Spleen (tissue), 11 donors: Measurements from ENCODE around the gene PACS1. TPM values are rescaled to one million over a fixed set of nuclear protein-coding genes. Genes with fewer than 3 reads are reported as not detected.

ENCODE experiments used
- DNase-seq: peaks from one replicate; pipeline ENCODE4 v3.0.0-alpha.2; 2020
- H3K27ac ChIP-seq, 8 donors: fragments of 200-600 bp; sonication (generic) in 7 of 8; 1 replicate in 4 of 8; 2 replicates in 4 of 8; pipeline versions ENCODE4 v1.5.0 to v1.8.0; 2016 to 2021; ENCODE audit warnings: inconsistent platforms in 4 of 8, mild to moderate bottlenecking in 4 of 8, moderate library complexity in 1 of 8
- H3K27me3 ChIP-seq, 7 donors: fragments of 200-600 bp; sonication (generic) in 6 of 7; replicated peaks in 1 of 7; 1 replicate in 4 of 7; 2 replicates in 3 of 7; pipeline versions ENCODE4 v1.5.0 to v1.8.0; 2016 to 2021; ENCODE audit warnings: inconsistent platforms in 3 of 7, mild to moderate bottlenecking in 1 of 7
- H3K36me3 ChIP-seq, 6 donors: fragments of 200-600 bp; sonication (generic) in 5 of 6; 1 replicate in 4 of 6; 2 replicates in 2 of 6; pipeline versions ENCODE4 v1.5.0 to v1.8.0; 2016 to 2021; ENCODE audit warnings: inconsistent platforms in 2 of 6
- H3K4me1 ChIP-seq, 6 donors: fragments of 200-600 bp; sonication (generic) in 5 of 6; 1 replicate in 3 of 6; 2 replicates in 3 of 6; pipeline versions ENCODE4 v1.5.0 to v1.8.0; 2016 to 2021; ENCODE audit warnings: inconsistent platforms in 3 of 6
- H3K4me3 ChIP-seq, 8 donors: fragments of 200-600 bp; sonication (generic) in 7 of 8; 1 replicate in 4 of 8; 2 replicates in 4 of 8; pipeline versions ENCODE4 v1.5.0 to v1.8.0; 2016 to 2021; ENCODE audit warnings: inconsistent platforms in 4 of 8, mild to moderate bottlenecking in 4 of 8, moderate library complexity in 2 of 8
- H3K9me3 ChIP-seq, 8 donors: fragments of 200-600 bp; sonication (generic) in 7 of 8; 1 replicate in 4 of 8; 2 replicates in 4 of 8; pipeline versions ENCODE4 v1.5.0 to v1.8.0; 2016 to 2021; ENCODE audit warnings: inconsistent platforms in 4 of 8
- CTCF ChIP-seq, 11 experiments: fragments of 200-600 bp in 7 of 11; fragments of 450-650 bp in 4 of 11; sonication (generic) in 4 of 11; IDR thresholded peaks in 8 of 11; conservative IDR thresholded peaks in 3 of 11; 1 replicate in 7 of 11; 2 replicates in 4 of 11; pipeline versions ENCODE4 v1.4.0 to v1.8.0; 2016 to 2021; ENCODE audit warnings: antibody characterized with exemption in 11 of 11, inconsistent platforms in 4 of 11, mild to moderate bottlenecking in 1 of 11
- POLR2A ChIP-seq, 3 donors: fragments of 450-650 bp; IDR thresholded peaks; one replicate each; pipeline ENCODE4 v1.5.1; 2017; ENCODE audit warnings: antibody characterized with exemption in 3 of 3, mild to moderate bottlenecking in 1 of 3
- POLR2AphosphoS5 ChIP-seq, 3 donors: sonication (generic); formaldehyde crosslinking; IDR thresholded peaks; one replicate each; pipeline ENCODE4 v1.5.1; 2017; ENCODE audit warnings: antibody characterized with exemption in 3 of 3
- WGBS, 5 donors: extraction: QIAGEN DNeasy Blood & Tissue Kit in 3 of 5; methylation state at CpG; one replicate each; pipeline versions ENCODE4 v1.1.5 to v1.1.7; 2013 to 2018; 5-methylcytosine and 5-hydroxymethylcytosine counted together
- intact Hi-C: fragments of 100-400 bp; cut with DNase I; formaldehyde crosslinking; loops from one replicate; pipeline ENCODE4 v1.15.0; 2023; ENCODE audit warnings: low total_unique reads
- polyA plus RNA-seq, 3 donors: library from polyadenylated mRNA; stranded (reverse); fragments of 200-250 nt; gene quantifications; one replicate each; pipeline ENCODE4 v1.2.1, GENCODE V29; 2013
- total RNA-seq, 7 donors: library from RNA; depleted of rRNA in 3 of 7; stranded (reverse); fragments of >200 nt in 3 of 7; fragmentation: NEBNext Ultra II Directional in 4 of 7; extraction: Animal tissue kit (Norgen Biotek cat#: 25700) in 4 of 7; gene quantifications; one replicate each; pipeline versions ENCODE4 v1.1.0 to v1.2.1, GENCODE V29; 2016 to 2021
- donor health status: healthy with polysubstance abuse.
- donor health status: DM: no; HTN: no; CAD: no; lungs with moderate emphysema.
- donor health status: DM: no; HTN: no; CAD: no.
- donor health status: Bipolar disorder and iron deficiency.
- donor health status: healthy.
- donor health status: DM: no; HTN: no; CAD: no.
- donor health status: DM: yes; HTN: yes; CAD: no.

PACS1 gene
- total and polyA plus RNA-seq, 10 donors: 20.6 to 126 (median 98.8) TPM

GRCh38 chr11:66268952-66269905 lies 199.2 kb downstream of the PACS1 start:
- WGBS, 5 donors: 1 to 2% (median 1%) methylated on average over 28 to 32 of the region's 32 CpGs
- H3K27me3 ChIP-seq: no peaks in the 10 kb centered on the region
- H3K9me3 ChIP-seq: no peaks in the 10 kb centered on the region
- H3K4me1 ChIP-seq: peaks cover 17 to 76% (median 56%) of the 10 kb centered on the region in 6 donors
- H3K4me3 ChIP-seq: peak overlapping the region; percentile 82 to 99 (median 90)
- intact Hi-C loops: no loop called here
- DNase-seq: peak; percentile 89
- TF ChIP-seq POLR2A (IDR thresholded peaks at IDR 0.05) (no peak), CTCF (IDR thresholded peaks at IDR 0.05 in 8 of 11, conservative IDR thresholded peaks at IDR 0.05 in 3 of 11) (peak in 3 of 11 experiments; percentile 11 to 25 (median 16))
- H3K27ac ChIP-seq: peak overlapping the region; percentile 94 to 99 (median 96)
- peaks cover 0 to 64% (median 31%) of the 10 kb centered on the region in 6 donors for H3K36me3 ChIP-seq

GRCh38 chr11:66271816-66272215 lies 201.7 kb downstream of the PACS1 start:
- 81 to 95% (median 93%) methylated on average over 7 of the region's 7 CpGs for WGBS, 5 donors
- Histone ChIP-seq H3K9me3 (no peaks in the 10 kb centered on the region), H3K4me3 (no peak overlapping the region), H3K27ac (peak overlapping the region in 2 of 8 donors; percentile 34 to 41), H3K36me3 (peaks cover 0 to 67% (median 55%) of the 10 kb centered on the region in 6 donors), H3K27me3 (no peaks in the 10 kb centered on the region), H3K4me1 (peaks cover 17 to 76% (median 53%) of the 10 kb centered on the region in 6 donors)
- peak; percentile 61 for DNase-seq
- intact Hi-C loops: no loop called here
- TF ChIP-seq POLR2AphosphoS5 (IDR thresholded peaks at IDR 0.05) (no peak), POLR2A (IDR thresholded peaks at IDR 0.05) (no peak), CTCF (IDR thresholded peaks at IDR 0.05 in 8 of 11, conservative IDR thresholded peaks at IDR 0.05 in 3 of 11) (no peak)

GRCh38 chr11:66272596-66272995 lies 202.5 kb downstream of the PACS1 start:
- TF ChIP-seq POLR2A (IDR thresholded peaks at IDR 0.05) (no peak), POLR2AphosphoS5 (IDR thresholded peaks at IDR 0.05) (peak in 1 of 3 donors; percentile 22)
- Histone ChIP-seq H3K4me1 (peaks cover 17 to 76% (median 52%) of the 10 kb centered on the region in 6 donors), H3K27me3 (no peaks in the 10 kb centered on the region), H3K36me3 (peaks cover 0 to 71% (median 56%) of the 10 kb centered on the region in 6 donors), H3K27ac (peak overlapping the region in 2 of 8 donors; percentile 13 to 34), H3K9me3 (no peaks in the 10 kb centered on the region), H3K4me3 (no peak overlapping the region)
- intact Hi-C loops: no loop called here
- 78 to 96% (median 80%) methylated on average over 2 of the region's 2 CpGs for WGBS, 5 donors
- DNase-seq: peak; percentile 60

- peaks cover 0 to 71% (median 56%) of the 10 kb centered on the region in 6 donors for H3K36me3 ChIP-seq
- no peaks in the 10 kb centered on the region for H3K9me3 ChIP-seq
- intact Hi-C loops: no loop called here
- TF ChIP-seq POLR2AphosphoS5 (IDR thresholded peaks at IDR 0.05): no peak
- TF ChIP-seq POLR2A (IDR thresholded peaks at IDR 0.05): no peak
- no peak for TF ChIP-seq CTCF (IDR thresholded peaks at IDR 0.05 in 8 of 11, conservative IDR thresholded peaks at IDR 0.05 in 3 of 11)
- WGBS, 5 donors: 69 to 100% (median 85%) methylated on average over 1 of the region's 1 CpG
- H3K27ac ChIP-seq: no peak overlapping the region
- H3K27me3 ChIP-seq: peaks cover 0 to 10% (median 0%) of the 10 kb centered on the region in 7 donors
- H3K4me1 ChIP-seq: peaks cover 19 to 79% (median 52%) of the 10 kb centered on the region in 6 donors
- DNase-seq: no peak
- no peak overlapping the region for H3K4me3 ChIP-seq
Measured at GRCh38 chr11:66274219-66274618, 204.1 kb downstream of the PACS1 start.
